Hematopoietic multipotent progenitor cell treated with erythropoietin and hydrocortisone succinate and interleukin-3 and kit ligand, for 4 days (in vitro differentiated cells): ENCODE results near the gene VRK1.

Experiments
- DNase-seq: peaks from one replicate; pipeline ENCODE4 v3.0.0-alpha.2; 2015

VRK1 gene

DNA sequence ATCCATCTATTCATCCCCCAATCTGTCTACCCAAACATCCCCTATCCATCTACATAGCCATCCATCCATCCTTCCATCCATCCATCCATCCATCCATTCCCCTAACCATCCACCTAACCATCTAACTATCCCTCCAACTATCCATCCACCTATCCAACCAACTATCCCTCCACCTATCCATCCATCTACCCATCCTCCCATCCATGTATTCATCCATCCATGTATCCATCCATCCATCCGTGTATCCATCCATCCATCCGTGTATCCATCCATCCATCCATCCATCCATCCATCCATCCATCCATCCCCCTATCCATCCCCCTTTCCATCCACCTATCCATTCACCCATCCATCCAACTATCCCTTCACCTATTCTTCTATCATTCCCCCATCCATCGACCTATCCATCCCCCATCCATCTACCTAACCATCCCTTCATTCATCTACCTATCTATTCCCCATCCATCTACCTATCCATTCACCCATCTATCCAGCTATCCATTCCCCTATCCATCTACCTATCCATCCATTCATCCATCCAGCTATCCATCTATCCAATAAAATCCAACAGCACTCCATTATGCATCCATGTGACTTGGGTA is 131.7 kb downstream of the VRK1 start:
- DNase-seq, result no peak

DNA sequence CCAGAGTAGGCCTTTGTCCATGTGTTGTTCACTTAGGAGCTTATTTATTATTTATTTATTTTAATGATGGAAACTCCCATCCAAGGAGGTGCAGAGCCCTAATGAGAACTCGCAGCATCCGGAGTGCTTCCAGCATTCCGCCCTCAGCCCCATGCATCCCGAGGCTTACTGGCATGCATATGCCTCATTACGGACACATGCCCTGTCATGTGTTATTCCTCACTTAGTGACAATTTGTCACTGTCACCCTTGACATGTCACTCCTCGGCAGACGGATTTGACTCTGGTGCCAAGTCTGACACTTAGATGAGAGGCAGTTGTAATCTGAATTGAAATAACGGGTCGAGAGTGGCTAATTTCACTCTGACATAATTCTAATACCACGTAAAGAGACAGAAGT is 132.8 kb downstream of the VRK1 start:
- no peak for DNase-seq

DNA sequence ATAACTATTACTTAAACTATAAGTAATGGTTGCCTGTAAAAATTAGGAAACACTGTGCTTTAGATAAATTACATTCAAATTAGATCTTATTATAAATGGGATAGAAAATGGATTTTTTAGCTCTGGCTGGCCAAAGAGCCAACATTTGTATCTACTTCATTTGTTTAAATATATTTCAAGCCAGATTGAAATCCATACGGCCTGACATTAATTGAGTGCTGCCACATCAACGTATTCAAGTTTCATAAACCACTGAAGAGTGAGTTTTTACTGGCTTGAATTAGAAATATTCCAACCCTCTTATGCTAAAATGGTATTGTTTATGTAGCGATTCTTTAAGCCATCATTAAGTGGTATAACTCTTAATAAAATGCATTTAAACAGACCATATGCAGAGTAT is 133.3 kb downstream of the VRK1 start:
- no peak for DNase-seq
